Neural cell (in vitro differentiated cells): Measurements from ENCODE around the gene S100Z. TPM values are rescaled to one million over a fixed set of nuclear protein-coding genes. Genes with fewer than 3 reads are reported as not detected.

ENCODE experiments used
- H2AFZ ChIP-seq: fragments of 200-600, 300-800 bp; sonication (generic), shearing (Covaris generic); 2 replicates; pipeline ENCODE4 v1.6.0; 2014; ENCODE audit warnings: low read depth, mild to moderate bottlenecking, antibody characterized with exemption, low read length, moderate library complexity
- H3F3A ChIP-seq: fragments of 200-600 bp; shearing (Covaris generic); 2 replicates; pipeline ENCODE4 v1.6.1; 2016; ENCODE audit warnings: mild to moderate bottlenecking, moderate library complexity, mixed read lengths, antibody characterized with exemption, low read length; ENCODE audit not compliant: insufficient read depth, poor library complexity, severe bottlenecking
- H3K27ac ChIP-seq: fragments of 200-600, 300-800 bp; sonication (generic), shearing (Covaris generic); 2 replicates; pipeline ENCODE4 v1.5.1; 2014; ENCODE audit warnings: mild to moderate bottlenecking, low read length, moderate library complexity
- H3K27me3 ChIP-seq: fragments of 300-800, 200-600 bp; sonication (generic), shearing (Covaris generic); 2 replicates; pipeline ENCODE4 v1.6.0; 2014; ENCODE audit warnings: mild to moderate bottlenecking, low read depth, low read length, moderate library complexity; ENCODE audit not compliant: insufficient read depth
- H3K36me3 ChIP-seq: fragments of 300-800, 200-600 bp; sonication (generic), shearing (Covaris generic); 2 replicates; pipeline ENCODE4 v1.5.1; 2014; ENCODE audit warnings: mild to moderate bottlenecking, antibody characterized with exemption, low read length, moderate library complexity; ENCODE audit not compliant: insufficient read depth
- H3K4me2 ChIP-seq: fragments of 300-800, 200-600 bp; sonication (generic), shearing (Covaris generic); 2 replicates; pipeline ENCODE4 v1.6.0; 2014; ENCODE audit warnings: mild to moderate bottlenecking, low read length
- H3K4me3 ChIP-seq: fragments of 300-800, 200-600 bp; sonication (generic), shearing (Covaris generic); 2 replicates; pipeline ENCODE4 v1.5.1; 2014; ENCODE audit warnings: mild to moderate bottlenecking, low read length, moderate library complexity
- H3K79me2 ChIP-seq: fragments of 200-600 bp; shearing (Covaris generic); replicated peaks from 2 replicates; pipeline ENCODE4 v1.6.0; 2014; ENCODE audit warnings: mild to moderate bottlenecking, low read length, moderate library complexity; ENCODE audit not compliant: insufficient read depth
- H3K9ac ChIP-seq: fragments of 300-800, 200-600 bp; sonication (generic), shearing (Covaris generic); 2 replicates; pipeline ENCODE4 v1.6.1; 2016; ENCODE audit warnings: mild to moderate bottlenecking, low read length, mixed read lengths
- H3K9me2 ChIP-seq: fragments of 200-600 bp; shearing (Covaris generic); 2 replicates; pipeline ENCODE4 v1.6.1; 2016; ENCODE audit warnings: mild to moderate bottlenecking, low read length, mixed read lengths; ENCODE audit not compliant: insufficient read depth
- H3K9me3 ChIP-seq: fragments of 200-600, 300-800 bp; sonication (generic), shearing (Covaris generic); 2 replicates; pipeline ENCODE4 v1.6.1; 2016; ENCODE audit warnings: mild to moderate bottlenecking, mixed run types, low read length, moderate library complexity, mixed read lengths
- H4K20me1 ChIP-seq: fragments of 200-600 bp; shearing (Covaris generic); 2 replicates; pipeline ENCODE4 v1.6.1; 2016; ENCODE audit warnings: mild to moderate bottlenecking, mixed run types; ENCODE audit not compliant: insufficient read depth
- EP300 ChIP-seq: fragments of 450-650 bp; conservative IDR thresholded peaks from 2 replicates; pipeline ENCODE4 v1.6.1; 2014; ENCODE audit warnings: antibody characterized with exemption, mild to moderate bottlenecking, moderate library complexity; ENCODE audit not compliant: poor library complexity, severe bottlenecking
- EZH2 ChIP-seq: fragments of 200-600, 300-800 bp; shearing (Covaris generic), sonication (generic); IDR thresholded peaks from 2 replicates; pipeline ENCODE4 v1.6.1; 2014; ENCODE audit warnings: antibody characterized with exemption, low read length, borderline replicate concordance, mild to moderate bottlenecking; ENCODE audit not compliant: insufficient read depth, poor library complexity, severe bottlenecking
- MXI1 ChIP-seq: fragments of 450-650 bp; conservative IDR thresholded peaks from 2 replicates; pipeline ENCODE4 v1.6.1; 2014; ENCODE audit warnings: antibody characterized with exemption, mild to moderate bottlenecking; ENCODE audit not compliant: poor library complexity, severe bottlenecking
- POLR2AphosphoS5 ChIP-seq: IDR thresholded peaks from 2 replicates; pipeline ENCODE4 v1.6.1; 2012
- RAD21 ChIP-seq: fragments of 450-650 bp; conservative IDR thresholded peaks from 2 replicates; pipeline ENCODE4 v1.6.1; 2014; ENCODE audit warnings: antibody characterized with exemption, mild to moderate bottlenecking, moderate library complexity
- SMC3 ChIP-seq: fragments of 450-650 bp; conservative IDR thresholded peaks from 2 replicates; pipeline ENCODE4 v1.6.1; 2014; ENCODE audit warnings: antibody characterized with exemption, mild to moderate bottlenecking, moderate library complexity; ENCODE audit not compliant: poor library complexity
- TAF1 ChIP-seq: IDR thresholded peaks from 2 replicates; pipeline ENCODE4 v1.6.1; 2012; ENCODE audit warnings: low read depth
- polyA plus RNA-seq: library from polyadenylated mRNA; depleted of rRNA; stranded (reverse); fragments of >200 nt; gene quantifications from 2 replicates; pipeline ENCODE4 v1.2.3, GENCODE V29; 2014
- TF ChIP-seq, protein P1 (sequence below): IDR thresholded peaks from 2 replicates; pipeline ENCODE4 v1.6.1; 2012; ENCODE audit warnings: borderline replicate concordance
- TF ChIP-seq, protein P2 (sequence below): fragments of 450-650 bp; IDR thresholded peaks from 2 replicates; pipeline ENCODE4 v1.5.1; 2014; ENCODE audit warnings: antibody characterized with exemption, mild to moderate bottlenecking, moderate library complexity; ENCODE audit not compliant: poor library complexity, severe bottlenecking

Gene S100Z
- polyA plus RNA-seq, 1 donor from 2014 or later, result not detected

GRCh38 chr5:76941000-76941399 is 91.2 kb downstream of the S100Z start:
- no peaks in the 10 kb centered on the region for H4K20me1 ChIP-seq
- no peaks in the 10 kb centered on the region for H3K27me3 ChIP-seq
- H3K9me3 ChIP-seq, result no peaks in the 10 kb centered on the region
- H3K4me2 ChIP-seq, result no peak overlapping the region
- H3K27ac ChIP-seq, result no peak overlapping the region
- TF ChIP-seq, protein P1, sequence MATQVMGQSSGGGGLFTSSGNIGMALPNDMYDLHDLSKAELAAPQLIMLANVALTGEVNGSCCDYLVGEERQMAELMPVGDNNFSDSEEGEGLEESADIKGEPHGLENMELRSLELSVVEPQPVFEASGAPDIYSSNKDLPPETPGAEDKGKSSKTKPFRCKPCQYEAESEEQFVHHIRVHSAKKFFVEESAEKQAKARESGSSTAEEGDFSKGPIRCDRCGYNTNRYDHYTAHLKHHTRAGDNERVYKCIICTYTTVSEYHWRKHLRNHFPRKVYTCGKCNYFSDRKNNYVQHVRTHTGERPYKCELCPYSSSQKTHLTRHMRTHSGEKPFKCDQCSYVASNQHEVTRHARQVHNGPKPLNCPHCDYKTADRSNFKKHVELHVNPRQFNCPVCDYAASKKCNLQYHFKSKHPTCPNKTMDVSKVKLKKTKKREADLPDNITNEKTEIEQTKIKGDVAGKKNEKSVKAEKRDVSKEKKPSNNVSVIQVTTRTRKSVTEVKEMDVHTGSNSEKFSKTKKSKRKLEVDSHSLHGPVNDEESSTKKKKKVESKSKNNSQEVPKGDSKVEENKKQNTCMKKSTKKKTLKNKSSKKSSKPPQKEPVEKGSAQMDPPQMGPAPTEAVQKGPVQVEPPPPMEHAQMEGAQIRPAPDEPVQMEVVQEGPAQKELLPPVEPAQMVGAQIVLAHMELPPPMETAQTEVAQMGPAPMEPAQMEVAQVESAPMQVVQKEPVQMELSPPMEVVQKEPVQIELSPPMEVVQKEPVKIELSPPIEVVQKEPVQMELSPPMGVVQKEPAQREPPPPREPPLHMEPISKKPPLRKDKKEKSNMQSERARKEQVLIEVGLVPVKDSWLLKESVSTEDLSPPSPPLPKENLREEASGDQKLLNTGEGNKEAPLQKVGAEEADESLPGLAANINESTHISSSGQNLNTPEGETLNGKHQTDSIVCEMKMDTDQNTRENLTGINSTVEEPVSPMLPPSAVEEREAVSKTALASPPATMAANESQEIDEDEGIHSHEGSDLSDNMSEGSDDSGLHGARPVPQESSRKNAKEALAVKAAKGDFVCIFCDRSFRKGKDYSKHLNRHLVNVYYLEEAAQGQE, result no peak
- TF ChIP-seq EZH2 (no peak), EP300 (no peak), RAD21 (no peak), POLR2AphosphoS5 (no peak), MXI1 (no peak), TAF1 (no peak), SMC3 (no peak)
- TF ChIP-seq, protein P2, sequence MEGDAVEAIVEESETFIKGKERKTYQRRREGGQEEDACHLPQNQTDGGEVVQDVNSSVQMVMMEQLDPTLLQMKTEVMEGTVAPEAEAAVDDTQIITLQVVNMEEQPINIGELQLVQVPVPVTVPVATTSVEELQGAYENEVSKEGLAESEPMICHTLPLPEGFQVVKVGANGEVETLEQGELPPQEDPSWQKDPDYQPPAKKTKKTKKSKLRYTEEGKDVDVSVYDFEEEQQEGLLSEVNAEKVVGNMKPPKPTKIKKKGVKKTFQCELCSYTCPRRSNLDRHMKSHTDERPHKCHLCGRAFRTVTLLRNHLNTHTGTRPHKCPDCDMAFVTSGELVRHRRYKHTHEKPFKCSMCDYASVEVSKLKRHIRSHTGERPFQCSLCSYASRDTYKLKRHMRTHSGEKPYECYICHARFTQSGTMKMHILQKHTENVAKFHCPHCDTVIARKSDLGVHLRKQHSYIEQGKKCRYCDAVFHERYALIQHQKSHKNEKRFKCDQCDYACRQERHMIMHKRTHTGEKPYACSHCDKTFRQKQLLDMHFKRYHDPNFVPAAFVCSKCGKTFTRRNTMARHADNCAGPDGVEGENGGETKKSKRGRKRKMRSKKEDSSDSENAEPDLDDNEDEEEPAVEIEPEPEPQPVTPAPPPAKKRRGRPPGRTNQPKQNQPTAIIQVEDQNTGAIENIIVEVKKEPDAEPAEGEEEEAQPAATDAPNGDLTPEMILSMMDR, result no peak
- no peaks in the 10 kb centered on the region for H3K9me2 ChIP-seq
- no peaks in the 10 kb centered on the region for H3K79me2 ChIP-seq
- no peak overlapping the region for H2AFZ ChIP-seq
- H3F3A ChIP-seq, result no peaks in the 10 kb centered on the region
- no peak overlapping the region for H3K4me3 ChIP-seq
- H3K9ac ChIP-seq, result no peak overlapping the region
- H3K36me3 ChIP-seq, result no peaks in the 10 kb centered on the region

- H3K27ac ChIP-seq, result no peak overlapping the region
- no peaks in the 10 kb centered on the region for H3K79me2 ChIP-seq
- no peaks in the 10 kb centered on the region for H3K9me2 ChIP-seq
- TF ChIP-seq TAF1, result no peak
- no peak for TF ChIP-seq MXI1
- TF ChIP-seq, protein P1, result no peak
- no peak for TF ChIP-seq POLR2AphosphoS5
- TF ChIP-seq, protein P2, result no peak
- TF ChIP-seq RAD21, result no peak
- no peak for TF ChIP-seq SMC3
- no peak for TF ChIP-seq EZH2
- H2AFZ ChIP-seq, result no peak overlapping the region
- H3K27me3 ChIP-seq, result no peaks in the 10 kb centered on the region
- no peaks in the 10 kb centered on the region for H3F3A ChIP-seq
- H3K4me3 ChIP-seq, result no peak overlapping the region
- H3K9me3 ChIP-seq, result no peaks in the 10 kb centered on the region
- H3K4me2 ChIP-seq, result no peak overlapping the region
- H4K20me1 ChIP-seq, result no peaks in the 10 kb centered on the region
- no peaks in the 10 kb centered on the region for H3K36me3 ChIP-seq
- H3K9ac ChIP-seq, result no peak overlapping the region
Measured at GRCh38 chr5:76941442-76941841, 91.6 kb downstream of the S100Z start.
